ENCODE measurements around the gene TMEM72. TPM values are rescaled to one million over a fixed set of nuclear protein-coding genes. Genes with fewer than 3 reads are reported as not detected.

TMEM72 gene
- total and polyA plus RNA-seq, 2 of the 13 experiments (the other 11 are each of a cell fraction or from before 2014, with no cell fraction given) = 0.04 TPM; not detected in 1

DNA sequence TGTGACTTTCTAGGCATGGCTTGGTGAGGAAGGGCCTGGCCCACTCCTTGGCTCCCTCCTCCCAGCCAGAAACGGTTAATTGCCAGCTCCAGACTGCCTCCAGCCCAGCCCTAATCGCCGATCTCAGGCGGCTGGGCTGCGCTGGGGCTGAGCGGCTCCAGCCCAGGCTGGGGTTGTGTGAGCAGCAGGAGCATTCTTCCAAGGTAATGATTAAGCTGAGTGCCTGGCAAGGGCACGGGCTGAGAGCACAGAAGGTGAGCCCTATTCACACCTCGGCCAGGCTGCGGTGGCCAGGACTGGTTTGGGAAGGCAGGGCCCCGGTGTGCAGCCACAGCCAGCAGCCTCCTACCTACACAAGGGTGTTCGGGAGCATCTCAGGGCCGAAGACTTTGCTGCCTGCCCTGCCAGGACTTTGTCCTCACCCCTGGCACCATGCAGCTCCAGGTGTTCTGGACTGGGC, at the start of gene TMEM72 (continued):
- TF ChIP-seq ZNF292 (CRISPR knock-in tag; IDR thresholded peaks at IDR 0.05; ENCODE audit: borderline replicate concordance, low read depth) (peak; percentile 86), SRSF1 (optimal IDR thresholded peaks at IDR 0.05; ENCODE audit: low read depth, low read length) (no peak), SMARCE1 (IDR thresholded peaks at IDR 0.05; ENCODE audit: borderline replicate concordance) (no peak), HOXA5 (CRISPR knock-in tag; IDR thresholded peaks at IDR 0.05) (no peak), ZNF432 (CRISPR knock-in tag; IDR thresholded peaks at IDR 0.05; ENCODE audit: borderline replicate concordance) (no peak), ZFP90 (CRISPR knock-in tag; IDR thresholded peaks at IDR 0.05; ENCODE audit: borderline replicate concordance) (no peak), ZIK1 (CRISPR knock-in tag; IDR thresholded peaks at IDR 0.05; ENCODE audit: borderline replicate concordance, low read depth) (no peak)
- TF ChIP-seq, protein P1, sequence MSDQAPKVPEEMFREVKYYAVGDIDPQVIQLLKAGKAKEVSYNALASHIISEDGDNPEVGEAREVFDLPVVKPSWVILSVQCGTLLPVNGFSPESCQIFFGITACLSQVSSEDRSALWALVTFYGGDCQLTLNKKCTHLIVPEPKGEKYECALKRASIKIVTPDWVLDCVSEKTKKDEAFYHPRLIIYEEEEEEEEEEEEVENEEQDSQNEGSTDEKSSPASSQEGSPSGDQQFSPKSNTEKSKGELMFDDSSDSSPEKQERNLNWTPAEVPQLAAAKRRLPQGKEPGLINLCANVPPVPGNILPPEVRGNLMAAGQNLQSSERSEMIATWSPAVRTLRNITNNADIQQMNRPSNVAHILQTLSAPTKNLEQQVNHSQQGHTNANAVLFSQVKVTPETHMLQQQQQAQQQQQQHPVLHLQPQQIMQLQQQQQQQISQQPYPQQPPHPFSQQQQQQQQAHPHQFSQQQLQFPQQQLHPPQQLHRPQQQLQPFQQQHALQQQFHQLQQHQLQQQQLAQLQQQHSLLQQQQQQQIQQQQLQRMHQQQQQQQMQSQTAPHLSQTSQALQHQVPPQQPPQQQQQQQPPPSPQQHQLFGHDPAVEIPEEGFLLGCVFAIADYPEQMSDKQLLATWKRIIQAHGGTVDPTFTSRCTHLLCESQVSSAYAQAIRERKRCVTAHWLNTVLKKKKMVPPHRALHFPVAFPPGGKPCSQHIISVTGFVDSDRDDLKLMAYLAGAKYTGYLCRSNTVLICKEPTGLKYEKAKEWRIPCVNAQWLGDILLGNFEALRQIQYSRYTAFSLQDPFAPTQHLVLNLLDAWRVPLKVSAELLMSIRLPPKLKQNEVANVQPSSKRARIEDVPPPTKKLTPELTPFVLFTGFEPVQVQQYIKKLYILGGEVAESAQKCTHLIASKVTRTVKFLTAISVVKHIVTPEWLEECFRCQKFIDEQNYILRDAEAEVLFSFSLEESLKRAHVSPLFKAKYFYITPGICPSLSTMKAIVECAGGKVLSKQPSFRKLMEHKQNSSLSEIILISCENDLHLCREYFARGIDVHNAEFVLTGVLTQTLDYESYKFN (CRISPR knock-in tag; conservative IDR thresholded peaks at IDR 0.05) = peak; percentile 33; the same call in 1 of the 2 replicates

DNA sequence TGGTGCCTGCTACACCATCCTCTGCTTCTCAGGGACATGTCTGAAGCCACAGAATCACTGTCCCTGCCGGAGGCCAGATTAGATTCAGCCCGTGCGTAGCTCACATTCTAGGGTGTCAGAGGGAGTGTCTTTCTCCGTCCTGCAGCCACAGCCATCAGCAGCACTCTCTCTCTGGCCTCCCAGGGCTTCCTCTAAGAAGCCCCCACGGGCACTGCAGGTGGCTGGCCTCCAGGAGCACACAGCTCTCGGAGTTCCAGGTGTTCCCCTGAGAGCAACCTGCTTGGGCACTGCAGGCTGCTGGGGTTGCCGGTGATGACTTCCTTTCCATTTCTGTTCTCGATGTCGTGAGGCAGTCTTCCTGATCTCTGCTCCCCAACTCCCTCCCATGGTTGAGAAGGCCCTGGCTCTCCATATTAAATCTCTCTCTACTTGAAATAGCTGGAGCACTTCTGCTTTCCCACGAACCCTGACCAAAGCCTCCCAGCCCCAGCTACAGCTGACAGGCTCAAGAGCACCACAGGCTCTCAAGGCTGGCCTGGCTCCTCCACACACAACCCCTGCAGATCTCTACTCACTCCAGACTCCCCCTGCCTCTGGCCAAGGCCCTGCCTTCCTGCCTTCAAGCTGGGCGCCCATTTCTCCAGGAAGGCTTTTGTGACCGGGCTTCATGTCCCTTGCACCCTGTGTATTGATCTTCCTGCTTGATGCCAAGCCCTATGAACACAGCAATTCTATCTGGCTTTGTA, 49.0 kb upstream of the TMEM72 start:
- ChIA-PET POLR2A (no interaction called here), CTCF (ENCODE audit: low intra/inter-chr PET ratio, low total read pairs) (no interaction called here)
- BruUV-seq (replicated peaks) = no TSS peak
- TF ChIP-seq ZNF335 (CRISPR knock-in tag; IDR thresholded peaks at IDR 0.05) (no peak), JUND (CRISPR knock-in tag; IDR thresholded peaks at IDR 0.05) (no peak), NFIC (IDR thresholded peaks at IDR 0.05; ENCODE audit: low read length) (no peak), ARNT2 (CRISPR knock-in tag; IDR thresholded peaks at IDR 0.05; ENCODE audit: low read depth) (no peak), ZFP1 (CRISPR knock-in tag; IDR thresholded peaks at IDR 0.05) (no peak), SIN3B (IDR thresholded peaks at IDR 0.05; ENCODE audit: low read length) (no peak), NR2F6 (IDR thresholded peaks at IDR 0.05) (no peak), NR2F6 (CRISPR knock-in tag; IDR thresholded peaks at IDR 0.05) (no peak)
- TF ChIP-seq, protein P2, sequence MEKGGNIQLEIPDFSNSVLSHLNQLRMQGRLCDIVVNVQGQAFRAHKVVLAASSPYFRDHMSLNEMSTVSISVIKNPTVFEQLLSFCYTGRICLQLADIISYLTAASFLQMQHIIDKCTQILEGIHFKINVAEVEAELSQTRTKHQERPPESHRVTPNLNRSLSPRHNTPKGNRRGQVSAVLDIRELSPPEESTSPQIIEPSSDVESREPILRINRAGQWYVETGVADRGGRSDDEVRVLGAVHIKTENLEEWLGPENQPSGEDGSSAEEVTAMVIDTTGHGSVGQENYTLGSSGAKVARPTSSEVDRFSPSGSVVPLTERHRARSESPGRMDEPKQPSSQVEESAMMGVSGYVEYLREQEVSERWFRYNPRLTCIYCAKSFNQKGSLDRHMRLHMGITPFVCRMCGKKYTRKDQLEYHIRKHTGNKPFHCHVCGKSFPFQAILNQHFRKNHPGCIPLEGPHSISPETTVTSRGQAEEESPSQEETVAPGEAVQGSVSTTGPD (CRISPR knock-in tag; IDR thresholded peaks at IDR 0.05) = no peak
- TF ChIP-seq, protein P3, sequence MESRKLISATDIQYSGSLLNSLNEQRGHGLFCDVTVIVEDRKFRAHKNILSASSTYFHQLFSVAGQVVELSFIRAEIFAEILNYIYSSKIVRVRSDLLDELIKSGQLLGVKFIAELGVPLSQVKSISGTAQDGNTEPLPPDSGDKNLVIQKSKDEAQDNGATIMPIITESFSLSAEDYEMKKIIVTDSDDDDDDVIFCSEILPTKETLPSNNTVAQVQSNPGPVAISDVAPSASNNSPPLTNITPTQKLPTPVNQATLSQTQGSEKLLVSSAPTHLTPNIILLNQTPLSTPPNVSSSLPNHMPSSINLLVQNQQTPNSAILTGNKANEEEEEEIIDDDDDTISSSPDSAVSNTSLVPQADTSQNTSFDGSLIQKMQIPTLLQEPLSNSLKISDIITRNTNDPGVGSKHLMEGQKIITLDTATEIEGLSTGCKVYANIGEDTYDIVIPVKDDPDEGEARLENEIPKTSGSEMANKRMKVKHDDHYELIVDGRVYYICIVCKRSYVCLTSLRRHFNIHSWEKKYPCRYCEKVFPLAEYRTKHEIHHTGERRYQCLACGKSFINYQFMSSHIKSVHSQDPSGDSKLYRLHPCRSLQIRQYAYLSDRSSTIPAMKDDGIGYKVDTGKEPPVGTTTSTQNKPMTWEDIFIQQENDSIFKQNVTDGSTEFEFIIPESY (CRISPR knock-in tag; IDR thresholded peaks at IDR 0.05) = no peak

More for the DNA sequence above, 49.0 kb upstream of the TMEM72 start:
- 37% methylated on average over 12 of the region's 12 CpGs for WGBS (ENCODE audit: low lambda C conversion rate)
- Histone ChIP-seq H4K20me1 (ENCODE audit: insufficient read depth, low read length) (no peaks in the 10 kb centered on the region; the same call in 1 of the 2 replicates), H3K4me2 (ENCODE audit: low read depth, low read length) (no peak overlapping the region), H3K27me3 (ENCODE audit: control insufficient read depth in 1 of 2, insufficient read depth in 2 of 2, low read length in 2 of 2) (peaks cover 1 to 25% of the 10 kb centered on the region in 2 experiments; a peak in 3 of 5 replicates), H3K4me3 (replicated peaks in 1 of 3; ENCODE audit: insufficient read depth in 1 of 3, low read depth in 2 of 3, low read length in 3 of 3) (no peak overlapping the region), H3K27ac (ENCODE audit: extremely low read length, insufficient read depth, low read length) (no peak overlapping the region), H3K36me3 (replicated peaks in 1 of 2; ENCODE audit: control insufficient read depth in 1 of 2, insufficient read depth in 2 of 2, low read length in 2 of 2) (no peaks in the 10 kb centered on the region), H3K9me3 (ENCODE audit: low read length) (no peaks in the 10 kb centered on the region), H3K79me2 (ENCODE audit: insufficient read depth, low read length) (no peaks in the 10 kb centered on the region), H3K4me1 (ENCODE audit: insufficient read depth, low read length) (peaks cover 11% of the 10 kb centered on the region), H2AFZ (ENCODE audit: low read length) (no peak overlapping the region), H3K9ac (ENCODE audit: insufficient read depth, low read depth, low read length) (no peak overlapping the region)
- DNase-seq (ENCODE audit: low spot score) = no peak
- no peak for ATAC-seq
- no peak for FAIRE-seq
- intact Hi-C loops (cut with micrococcal nuclease; ENCODE audit: unreplicated experiment) = no loop called here
- in situ Hi-C loops (cut with HindIII; ENCODE audit: extremely low pct_ligation_motif_present, low pct_unique_long_range_greater_than_20kb) = loop anchor here (5.0 kb wide), 1 partner anchor 1190 kb away; no protein-coding TSS in a partner anchor
